Heart left ventricle (tissue), 16 donors: ENCODE measurements around the gene RNF4. TPM values are rescaled to one million over a fixed set of nuclear protein-coding genes. Genes with fewer than 3 reads are reported as not detected.

ENCODE experiments used
- ATAC-seq, 4 donors: fragments of 200-7000 bp; cut with Tn5 transposase; one replicate each; pipeline ENCODE4 v1.9.1; 2020 to 2022; ENCODE audit warnings: moderate library complexity in 4 of 4, mild to moderate bottlenecking in 3 of 4, moderate number of reproducible peaks in 1 of 4
- DNase-seq, 5 donors: peaks; one replicate each; pipeline ENCODE4 v3.0.0-alpha.2; 2020
- H3K27ac ChIP-seq, 12 donors: fragments of 200-600 bp; sonication (generic) in 4 of 12; one replicate each; pipeline versions ENCODE4 v1.5.0 to v1.8.0; 2016 to 2022; ENCODE audit warnings: mild to moderate bottlenecking in 2 of 12
- H3K27me3 ChIP-seq, 9 donors: fragments of 200-600 bp; sonication (generic) in 2 of 9; one replicate each; pipeline versions ENCODE4 v1.5.1 to v1.8.0; 2016 to 2022; ENCODE audit warnings: mild to moderate bottlenecking in 3 of 9
- H3K36me3 ChIP-seq, 9 donors: fragments of 200-600 bp; sonication (generic) in 2 of 9; one replicate each; pipeline versions ENCODE4 v1.5.0 to v1.8.0; 2018 to 2022; ENCODE audit warnings: mild to moderate bottlenecking in 2 of 9
- H3K4me1 ChIP-seq, 12 donors: fragments of 200-600 bp; sonication (generic) in 4 of 12; one replicate each; pipeline versions ENCODE4 v1.5.0 to v1.8.0; 2016 to 2022; ENCODE audit warnings: mild to moderate bottlenecking in 3 of 12
- H3K4me3 ChIP-seq, 12 donors: fragments of 200-600 bp; sonication (generic) in 4 of 12; one replicate each; pipeline versions ENCODE4 v1.5.0 to v1.8.0; 2017 to 2022; ENCODE audit warnings: mild to moderate bottlenecking in 9 of 12, moderate library complexity in 4 of 12
- H3K9me3 ChIP-seq, 12 donors: fragments of 200-600 bp; sonication (generic) in 4 of 12; one replicate each; pipeline versions ENCODE4 v1.5.0 to v1.8.0; 2016 to 2022; ENCODE audit warnings: mild to moderate bottlenecking in 1 of 12
- CTCF ChIP-seq, 12 donors: fragments of 200-600 bp; sonication (generic) in 4 of 12; IDR thresholded peaks; one replicate each; pipeline versions ENCODE4 v1.5.0 to v1.8.0; 2018 to 2022; ENCODE audit warnings: antibody characterized with exemption in 12 of 12, mild to moderate bottlenecking in 5 of 12
- POLR2A ChIP-seq, 2 donors: fragments of 450-650 bp; IDR thresholded peaks; one replicate each; pipeline ENCODE4 v1.6.1; 2017; ENCODE audit warnings: antibody characterized with exemption in 2 of 2, mild to moderate bottlenecking in 2 of 2, moderate library complexity in 2 of 2
- WGBS, 4 donors: extraction: QIAGEN DNeasy Blood & Tissue Kit in 2 of 4; methylation state at CpG; one replicate each; pipeline versions ENCODE4 v1.1.5 to v1.1.7; 2013 to 2018; 5-methylcytosine and 5-hydroxymethylcytosine counted together
- intact Hi-C, 10 donors: fragments of 100-400 bp; cut with DNase I; formaldehyde crosslinking; loops; one replicate each; pipeline versions ENCODE4 v1.11.1 to v1.14.2; 2022
- polyA plus RNA-seq, 2 donors: library from polyadenylated mRNA; stranded (reverse); fragments of 200-250 nt; gene quantifications; one replicate each; pipeline ENCODE4 v1.2.3, GENCODE V29; 2013
- total RNA-seq, 9 donors: library from RNA; depleted of rRNA in 2 of 9; stranded (reverse); fragments of >200 nt in 2 of 9; fragmentation: NEBNext Ultra II Directional in 3 of 9; extraction: Animal tissue kit (Norgen Biotek cat#: 25700) in 3 of 9; gene quantifications; one replicate each; pipeline versions ENCODE4 v1.1.0 to v1.2.4, GENCODE V29; 2016 to 2023
- donor health status: ischemic (EF 13 %, LVEDD 7.1; RV severe dilation, severe dysfunction).
- donor health status: healthy with polysubstance abuse.
- donor health status: DM: no; HTN: yes; CAD: no.
- donor health status: DM: no; HTN: no; CAD: no.
- donor health status: ischemic (EF 25% LVEDD 6.9; RV normal size, moderate dysfunction).
- donor health status: ischemic (EF 25% LVEDD 5.7; RV mildly dilated, moderate dysfunction).
- donor health status: healthy.
- donor health status: DM: yes; HTN: yes; CAD: no.
- donor health status: ischemic (EF 35%, LVEDD 5.7; RV mildly dilated, moderate dysfunction).
- donor health status: nonischemic (EF 11% LVEDD 7.7; RV severe dilation, severe dysfunction).
- donor health status: DM: yes; HTN: yes; CAD: no.
- donor health status: PGD.
- donor health status: ischemic (EF 29% LVEDD 5.4; RV normal size, mild dysfunction).
- donor health status: nonischemic (EF 23%, LVEDD 6.1; RV moderate dilation, normal function).

RNF4 gene
- total and polyA plus RNA-seq, 11 donors, result 10.6 to 45.7 (median 30.8) TPM

GRCh38 chr4:2443061-2443730 is 25.7 kb upstream of the RNF4 start:
- TF ChIP-seq CTCF (IDR thresholded peaks at IDR 0.05) (no peak), POLR2A (IDR thresholded peaks at IDR 0.05) (no peak)
- no peak for DNase-seq
- Histone ChIP-seq H3K4me1 (peaks cover 0 to 5% (median 0%) of the 10 kb centered on the region in 12 donors), H3K36me3 (no peaks in the 10 kb centered on the region), H3K4me3 (no peak overlapping the region), H3K9me3 (no peaks in the 10 kb centered on the region), H3K27me3 (no peaks in the 10 kb centered on the region), H3K27ac (no peak overlapping the region)
- ATAC-seq, result no peak
- 87 to 90% (median 89%) methylated on average over 14 to 20 of the region's 20 CpGs; no CpG with 5 or more reads in 1 of the 4 donors for WGBS, 4 donors
- intact Hi-C loops, result loop anchor here in 4 of 10 donors (5.0 to 10.0 kb wide), 3 partner anchors 218 to 226 kb away; no protein-coding TSS in a partner anchor

GRCh38 chr4:2443956-2444740 is 24.8 kb upstream of the RNF4 start:
- Histone ChIP-seq H3K36me3 (no peaks in the 10 kb centered on the region), H3K4me1 (peaks cover 0 to 5% (median 0%) of the 10 kb centered on the region in 12 donors), H3K9me3 (no peaks in the 10 kb centered on the region), H3K27me3 (no peaks in the 10 kb centered on the region), H3K27ac (no peak overlapping the region), H3K4me3 (no peak overlapping the region)
- DNase-seq, result no peak
- WGBS, 4 donors, result 90 to 95% (median 93%) methylated on average over 5 to 7 of the region's 7 CpGs
- intact Hi-C loops, result loop anchor here in 4 of 10 donors (5.0 to 10.0 kb wide), 3 partner anchors 219 to 227 kb away; no protein-coding TSS in a partner anchor
- no peak for ATAC-seq
- no peak for TF ChIP-seq CTCF (IDR thresholded peaks at IDR 0.05)
- TF ChIP-seq POLR2A (IDR thresholded peaks at IDR 0.05), result no peak

- WGBS, 4 donors, result 84 to 100% (median 96%) methylated on average over 1 to 9 of the region's 9 CpGs
- Histone ChIP-seq H3K4me1 (peaks cover 0 to 5% (median 0%) of the 10 kb centered on the region in 12 donors), H3K9me3 (no peaks in the 10 kb centered on the region), H3K36me3 (no peaks in the 10 kb centered on the region), H3K27ac (no peak overlapping the region), H3K27me3 (no peaks in the 10 kb centered on the region), H3K4me3 (no peak overlapping the region)
- intact Hi-C loops, result loop anchor here in 2 of 10 donors (10.0 kb wide), 1 partner anchor 220 kb away; no protein-coding TSS in a partner anchor
- TF ChIP-seq POLR2A (IDR thresholded peaks at IDR 0.05), result no peak
- TF ChIP-seq CTCF (IDR thresholded peaks at IDR 0.05), result no peak
- ATAC-seq, result no peak
- DNase-seq, result no peak
Measured at GRCh38 chr4:2445130-2445529, 23.8 kb upstream of the RNF4 start.

GRCh38 chr4:2445571-2445970 is 23.3 kb upstream of the RNF4 start:
- TF ChIP-seq CTCF (IDR thresholded peaks at IDR 0.05), result no peak
- no peak for TF ChIP-seq POLR2A (IDR thresholded peaks at IDR 0.05)
- DNase-seq, result no peak
- H3K36me3 ChIP-seq, result no peaks in the 10 kb centered on the region
- no peaks in the 10 kb centered on the region for H3K9me3 ChIP-seq
- H3K27me3 ChIP-seq, result no peaks in the 10 kb centered on the region
- no peak overlapping the region for H3K27ac ChIP-seq
- H3K4me3 ChIP-seq, result no peak overlapping the region
- H3K4me1 ChIP-seq, result peaks cover 0 to 5% (median 0%) of the 10 kb centered on the region in 12 donors
- intact Hi-C loops, result loop anchor here in 2 of 10 donors (10.0 kb wide), 1 partner anchor 221 kb away; no protein-coding TSS in a partner anchor
- no peak for ATAC-seq
- whole genome bisulfite sequencing, 4 donors, result 81 to 89% (median 84%) methylated on average over 6 of the region's 6 CpGs
